HG02884 (cell line): ENCODE data around the gene PAK2.
"Not testable (repeated sequence)": the region's sequence is repeated elsewhere in the genome, so short reads cannot be mapped to it uniquely, and the experiment has no call there.

Experiments
- ATAC-seq: cut with Tn5 transposase; IDR thresholded peaks from one replicate; pipeline ENCODE4 v1.9.1; 2021; ENCODE audit warnings: mild to moderate bottlenecking, moderate library complexity; ENCODE audit not compliant: unreplicated experiment

PAK2 gene

DNA sequence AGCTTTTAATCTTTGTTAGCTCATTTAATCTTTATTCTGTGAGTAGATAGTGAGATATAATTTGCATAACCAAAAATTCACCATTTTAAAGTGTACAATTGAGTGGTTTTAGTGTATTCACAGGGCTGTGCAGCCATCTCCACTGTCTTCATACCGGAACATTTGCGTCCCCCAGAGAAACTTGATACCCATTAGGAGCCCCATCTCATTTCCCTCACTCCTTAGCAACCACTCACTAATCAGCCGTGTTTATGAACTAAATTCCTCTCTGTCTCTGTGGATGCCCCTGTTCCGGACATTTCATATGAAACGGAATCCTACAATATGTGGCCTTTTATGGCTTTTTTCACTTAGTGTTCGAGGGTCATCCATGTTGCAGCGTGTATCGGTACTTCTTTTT, 38.2 kb downstream of the PAK2 start:
- no peak for ATAC-seq

DNA sequence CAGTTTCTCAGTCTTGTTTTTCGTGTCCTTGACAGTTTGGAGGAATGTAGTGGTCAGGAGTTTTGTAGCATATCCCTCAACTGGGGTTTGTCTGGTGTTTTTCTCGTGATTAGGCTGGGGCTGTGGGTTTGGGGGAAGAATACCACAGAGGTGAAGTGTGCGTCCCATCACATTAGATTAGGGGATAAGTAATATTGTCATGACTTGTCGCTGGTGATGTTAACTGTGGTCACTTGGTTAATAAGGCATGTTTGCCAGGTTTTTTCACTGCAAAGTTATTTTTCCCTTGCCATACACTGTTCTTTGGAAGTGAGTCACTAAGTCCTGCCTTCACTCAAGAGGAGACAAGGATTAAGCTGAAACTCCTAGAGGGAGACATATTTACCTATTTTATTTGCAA, 39.1 kb downstream of the PAK2 start:
- ATAC-seq: no peak

DNA sequence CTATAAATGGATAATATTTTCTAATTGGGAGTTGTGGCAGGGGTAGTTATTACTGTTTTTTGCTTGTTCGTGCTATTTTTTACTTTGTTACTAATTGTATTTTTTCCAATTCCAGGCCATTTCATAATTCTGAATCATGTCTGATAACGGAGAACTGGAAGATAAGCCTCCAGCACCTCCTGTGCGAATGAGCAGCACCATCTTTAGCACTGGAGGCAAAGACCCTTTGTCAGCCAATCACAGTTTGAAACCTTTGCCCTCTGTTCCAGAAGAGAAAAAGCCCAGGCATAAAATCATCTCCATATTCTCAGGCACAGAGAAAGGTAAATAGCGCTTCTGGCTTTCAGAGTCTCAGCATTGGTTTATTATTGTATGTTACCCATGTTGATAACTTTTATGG, 42.9 kb downstream of the PAK2 start:
- no peak for ATAC-seq

DNA sequence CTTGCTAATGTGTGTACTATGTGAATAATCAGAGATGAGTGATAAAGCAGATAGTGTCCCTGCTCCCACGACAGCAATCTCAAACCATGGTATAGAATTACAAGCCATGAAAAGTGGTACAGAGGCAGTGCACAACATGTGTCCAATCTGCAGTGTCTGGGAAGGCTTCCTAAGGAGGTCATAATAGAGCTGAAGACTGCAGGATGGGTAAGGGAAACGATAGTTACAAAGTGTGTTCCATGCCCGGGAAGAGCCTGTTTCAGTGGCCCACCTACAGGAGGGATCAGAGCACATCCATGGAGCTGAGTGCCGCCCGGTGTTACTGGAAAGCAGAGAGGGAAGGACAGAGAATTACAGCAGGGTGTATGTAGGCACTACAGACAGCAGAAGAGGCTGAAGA, 48.9 kb downstream of the PAK2 start:
- ATAC-seq: no peak

DNA sequence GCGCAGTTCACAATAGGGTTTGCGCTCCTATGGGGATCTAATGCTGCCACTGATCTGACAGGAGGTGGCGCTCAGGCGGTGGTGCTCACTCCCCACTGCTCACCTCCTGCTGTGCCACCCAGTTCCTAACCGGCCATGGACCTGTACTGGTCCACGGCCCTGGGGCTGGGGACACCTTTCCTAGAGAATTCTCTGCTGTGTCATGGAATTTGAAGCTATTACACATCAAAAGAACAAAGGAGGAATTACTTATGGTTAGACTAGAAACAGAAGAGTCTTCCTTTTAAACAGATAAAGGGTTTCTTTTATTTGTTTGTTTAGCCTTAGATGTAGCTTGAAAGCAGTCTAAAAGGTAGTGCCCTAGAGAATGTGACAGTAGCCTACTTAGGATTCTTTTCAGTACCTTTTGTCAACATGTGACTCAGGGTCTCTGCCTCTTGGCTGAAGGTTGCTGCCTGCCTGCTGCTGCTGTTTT, 50.3 kb downstream of the PAK2 start:
- no peak for ATAC-seq

DNA sequence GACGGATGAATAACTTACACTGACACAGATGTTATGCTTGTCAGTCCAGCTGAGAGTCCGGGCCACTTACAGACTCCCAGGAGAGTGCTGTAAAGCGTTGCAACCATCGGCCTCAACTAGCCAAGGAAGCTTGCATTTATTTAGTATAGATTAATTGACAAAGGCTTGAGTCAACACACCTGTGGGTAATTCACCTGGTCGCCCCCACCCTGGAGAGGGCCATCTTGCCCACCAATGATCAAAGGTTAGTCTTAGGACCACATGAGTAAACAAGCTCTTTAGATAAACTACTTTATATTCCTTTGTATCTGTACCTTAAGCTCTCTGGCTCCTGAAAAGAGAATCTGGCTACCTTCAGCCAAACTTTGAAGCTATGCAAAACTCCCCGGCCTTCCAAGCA, 51.0 kb downstream of the PAK2 start:
- no peak for ATAC-seq

DNA sequence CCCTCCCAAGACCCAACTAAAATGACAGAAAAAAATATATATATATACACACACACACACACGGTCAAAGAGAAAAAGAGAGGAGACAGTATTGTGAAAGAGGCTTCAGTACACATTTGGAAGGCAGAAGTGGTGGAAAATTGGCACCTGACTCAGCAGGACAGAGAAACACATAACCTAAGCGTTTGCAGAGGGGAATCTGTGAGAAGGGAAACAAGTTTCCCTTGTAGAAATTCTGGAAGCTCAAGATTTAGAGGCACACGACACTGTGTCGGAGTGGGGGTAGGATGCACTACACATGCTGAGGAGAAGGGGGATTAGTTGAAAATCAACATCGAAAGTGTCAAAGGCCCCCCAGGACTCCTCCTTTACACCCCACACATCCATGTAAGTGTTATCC, 53.1 kb downstream of the PAK2 start:
- ATAC-seq: no peak

DNA sequence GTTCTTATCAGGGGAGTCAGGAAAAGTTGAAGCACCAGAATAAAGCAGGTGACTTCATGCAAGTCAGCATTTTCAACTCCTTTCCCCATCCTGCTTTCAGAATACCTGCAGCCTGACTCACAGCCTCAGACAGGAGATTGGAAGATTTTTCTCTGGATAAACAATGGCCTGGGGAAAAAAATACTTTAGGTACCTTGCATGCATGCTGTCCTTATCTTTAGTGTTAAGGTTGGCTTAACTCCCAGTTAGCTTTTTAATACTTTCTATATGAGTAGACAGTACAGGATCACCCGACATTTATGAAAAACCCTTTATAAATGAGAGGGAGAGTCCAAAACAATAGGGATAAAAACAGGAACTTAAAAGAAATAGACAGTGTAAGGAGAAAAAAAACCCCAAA, 53.6 kb downstream of the PAK2 start:
- ATAC-seq: no peak

DNA sequence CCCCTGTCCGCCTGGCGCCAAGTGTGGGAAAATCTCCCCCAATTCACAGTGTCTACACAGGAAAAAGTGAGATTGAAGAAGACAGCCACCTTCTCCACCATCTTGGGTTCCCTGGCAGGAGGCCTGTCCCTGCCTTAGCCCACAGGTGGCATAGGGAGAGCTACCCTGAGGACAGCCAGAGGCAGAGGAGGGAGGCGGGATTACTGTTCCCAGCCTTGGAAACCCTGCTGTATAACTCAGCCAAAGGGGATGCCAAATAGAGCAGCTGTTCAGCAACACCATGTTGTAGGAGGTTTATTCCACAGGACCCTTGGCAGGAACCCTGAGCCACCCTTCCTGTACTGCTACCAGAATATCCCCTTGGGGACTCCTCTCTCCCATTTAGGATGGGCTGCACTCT, 54.8 kb downstream of the PAK2 start:
- ATAC-seq: no peak

DNA sequence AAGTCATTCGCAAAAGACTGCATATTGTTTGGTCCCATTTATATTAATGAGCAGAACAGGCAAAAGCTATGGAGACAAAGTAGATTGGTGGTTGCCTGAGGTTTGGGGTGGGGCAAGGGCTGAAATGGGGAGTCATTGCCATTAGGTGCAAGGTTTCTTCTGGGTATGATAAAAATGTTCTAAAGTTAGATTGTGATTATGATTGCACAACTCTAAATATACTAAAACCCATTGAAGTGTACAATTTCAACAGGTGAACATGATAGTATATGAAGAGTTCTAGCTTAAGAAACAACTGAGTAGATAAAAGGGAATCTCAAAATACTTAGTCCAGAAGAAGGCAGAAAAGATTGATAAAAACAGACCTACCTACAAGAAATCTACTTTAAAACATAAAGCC, 56.7 kb downstream of the PAK2 start:
- no peak for ATAC-seq

DNA sequence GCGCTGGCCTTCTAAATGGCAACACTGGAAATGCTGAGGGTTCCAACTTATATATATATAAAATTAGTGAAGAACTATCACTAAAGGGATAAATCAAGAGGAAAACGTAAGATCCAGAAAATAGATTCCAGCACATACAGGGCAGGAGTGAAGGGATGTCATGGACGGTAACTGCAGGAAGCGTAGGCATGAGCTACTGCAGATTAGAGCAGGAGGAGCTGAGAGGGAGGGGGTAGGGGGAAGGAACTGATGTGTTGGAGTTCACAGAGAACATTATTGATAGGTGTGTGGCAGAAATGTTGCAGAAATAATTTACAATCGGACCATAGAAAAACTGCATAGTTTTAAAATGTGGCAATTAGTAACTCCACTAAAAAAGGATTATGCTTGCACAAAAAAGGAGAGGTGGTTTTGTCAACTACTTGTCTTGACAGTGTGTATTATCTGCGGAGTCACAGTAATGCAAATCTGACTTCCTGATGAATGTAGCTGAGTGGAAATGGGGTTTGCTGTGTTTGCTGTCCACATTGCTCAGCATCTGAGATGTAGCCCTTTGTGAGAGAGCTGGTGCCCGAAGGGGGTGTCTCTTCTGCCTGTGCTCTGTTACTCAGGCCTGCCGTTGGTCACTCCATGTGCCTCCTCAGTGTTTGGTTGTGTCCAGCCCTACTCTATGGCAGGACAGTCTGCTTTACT, 61.2 kb downstream of the PAK2 start:
- no peak for ATAC-seq

DNA sequence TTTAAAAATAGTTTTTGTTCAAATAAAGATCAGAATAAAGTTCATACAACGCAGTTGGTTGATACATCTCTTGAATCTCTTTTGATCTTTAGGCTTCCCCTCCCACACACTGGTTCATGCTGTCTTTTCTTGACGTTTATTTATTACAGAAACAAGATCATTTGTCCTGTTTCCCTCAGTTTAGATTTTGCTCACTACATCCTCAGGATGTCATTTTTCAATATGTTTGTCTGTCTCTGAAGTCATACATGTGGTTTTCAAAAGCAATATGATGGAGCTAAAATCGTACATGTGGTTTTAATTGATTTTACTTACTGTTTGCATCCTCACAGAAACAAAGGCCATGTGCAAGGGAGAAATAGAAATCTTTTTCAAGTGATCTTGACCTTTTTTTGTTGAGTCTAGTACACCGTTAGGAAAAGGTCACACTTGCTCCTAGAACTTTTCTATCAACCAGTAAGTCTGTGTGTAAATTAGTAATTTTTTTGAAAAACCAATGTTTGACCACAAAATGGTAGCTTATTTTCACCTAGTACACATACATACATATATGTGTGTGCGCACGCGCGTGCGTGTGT, 64.3 kb downstream of the PAK2 start:
- no peak for ATAC-seq

DNA sequence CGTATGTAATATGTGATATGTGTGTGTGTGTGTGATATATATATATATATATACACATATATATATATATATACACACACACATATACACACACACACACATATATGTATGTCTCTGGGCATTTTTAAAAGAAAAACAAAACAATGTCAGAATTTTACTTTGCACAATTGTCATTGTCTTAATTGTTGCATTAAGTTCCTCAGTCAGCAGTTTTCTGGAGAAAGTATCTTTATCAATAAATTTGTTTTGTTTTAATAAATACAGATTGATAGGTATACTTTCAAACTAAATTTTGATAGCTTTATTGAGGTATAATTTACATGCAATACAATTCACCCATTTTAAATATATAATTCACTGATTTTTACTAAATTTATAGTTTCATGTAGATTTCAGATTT, 65.1 kb downstream of the PAK2 start:
- no peak for ATAC-seq

DNA sequence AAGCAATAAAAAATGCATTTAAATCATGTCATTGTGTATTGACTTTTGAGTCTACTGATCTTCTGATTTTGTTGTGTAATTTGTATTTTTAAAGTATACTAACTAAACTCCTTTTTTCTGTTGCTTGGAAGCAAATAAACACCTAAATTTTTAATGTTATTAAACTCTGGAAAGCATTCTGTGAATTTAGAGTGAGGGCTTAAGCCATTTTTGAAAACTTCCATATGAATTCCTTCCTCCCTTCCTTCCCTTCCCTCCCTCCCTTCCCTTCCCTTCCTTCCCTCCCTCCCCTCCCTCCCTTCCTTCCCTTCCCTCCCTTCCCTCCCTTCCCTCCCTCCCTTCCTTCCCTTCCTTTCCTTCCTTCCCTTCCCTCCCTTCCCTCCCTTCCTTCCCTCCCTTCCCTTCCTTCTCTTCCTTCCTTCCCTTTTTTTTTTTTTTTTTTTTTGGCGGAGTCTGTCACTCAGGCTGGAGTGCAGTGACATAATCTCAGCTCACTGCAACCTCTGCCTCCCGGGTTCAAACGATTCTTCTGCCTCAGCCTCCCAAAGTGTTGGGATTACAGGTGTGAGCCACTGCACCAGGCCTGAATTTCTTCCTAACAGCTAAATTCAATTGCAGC, 71.4 kb downstream of the PAK2 start:
- no peak for ATAC-seq

DNA sequence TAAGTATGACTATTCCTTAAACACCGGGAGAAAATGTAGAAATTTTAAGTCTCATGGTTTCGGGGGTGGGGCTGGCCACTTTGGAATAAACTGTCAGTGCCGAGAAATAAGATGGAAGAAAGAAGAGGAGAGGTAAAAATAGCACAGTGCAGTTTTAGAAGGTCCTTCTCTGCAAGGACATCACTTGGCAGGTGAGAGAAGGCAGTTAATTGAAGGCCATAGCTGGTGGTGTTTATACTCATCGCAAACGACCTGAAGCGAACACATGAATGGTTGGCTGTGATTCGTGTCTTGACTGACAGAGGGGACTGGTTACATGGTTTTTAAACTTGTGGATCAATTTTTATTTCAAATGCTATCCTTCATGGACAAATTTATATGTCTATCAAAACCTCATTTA, 73.2 kb downstream of the PAK2 start:
- no peak for ATAC-seq

DNA sequence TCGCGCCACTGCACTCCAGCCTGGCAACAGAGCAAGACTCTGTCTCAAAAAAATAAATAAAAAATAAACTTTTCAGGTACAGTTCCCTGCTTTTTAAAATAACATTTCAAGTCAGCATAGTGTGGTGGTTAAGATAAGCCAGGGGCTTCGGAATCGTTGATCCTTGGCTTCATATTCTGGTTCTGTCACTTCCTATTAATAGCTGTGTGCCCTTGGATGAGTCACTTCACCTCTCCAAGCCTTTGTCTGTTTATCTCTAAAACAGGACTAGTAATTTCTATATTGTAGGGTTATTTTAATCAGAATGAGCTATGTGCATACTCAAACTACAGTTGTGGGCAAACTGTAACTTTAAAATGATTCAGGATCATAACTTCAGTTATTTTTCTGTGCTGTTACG, 74.2 kb downstream of the PAK2 start:
- no peak for ATAC-seq

DNA sequence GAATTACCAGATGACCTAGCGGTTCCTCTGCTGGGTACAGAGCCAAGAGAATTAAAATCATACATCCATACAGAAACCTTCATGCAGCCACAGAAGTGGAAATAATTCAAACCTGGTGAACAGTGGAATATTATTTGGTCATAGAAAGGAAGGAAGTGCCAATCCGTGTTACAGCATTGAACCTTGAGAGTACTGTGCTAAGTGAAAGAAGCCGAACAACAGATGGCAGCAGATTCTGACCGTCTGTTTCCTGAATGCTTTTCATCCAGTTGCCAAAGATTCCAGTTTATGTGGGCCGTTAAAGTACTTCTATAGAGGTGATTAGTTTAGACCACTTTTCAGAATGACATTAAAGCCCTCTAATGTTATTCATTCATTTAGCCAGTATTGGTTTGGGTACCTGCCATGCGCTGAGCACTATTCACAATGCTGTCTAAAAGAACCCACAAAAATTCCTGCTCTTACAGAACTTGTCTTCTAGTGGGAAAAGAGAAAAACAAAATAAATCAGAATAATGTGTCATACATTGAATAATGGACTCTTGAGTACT, 82.2 kb downstream of the PAK2 start:
- no peak for ATAC-seq

DNA sequence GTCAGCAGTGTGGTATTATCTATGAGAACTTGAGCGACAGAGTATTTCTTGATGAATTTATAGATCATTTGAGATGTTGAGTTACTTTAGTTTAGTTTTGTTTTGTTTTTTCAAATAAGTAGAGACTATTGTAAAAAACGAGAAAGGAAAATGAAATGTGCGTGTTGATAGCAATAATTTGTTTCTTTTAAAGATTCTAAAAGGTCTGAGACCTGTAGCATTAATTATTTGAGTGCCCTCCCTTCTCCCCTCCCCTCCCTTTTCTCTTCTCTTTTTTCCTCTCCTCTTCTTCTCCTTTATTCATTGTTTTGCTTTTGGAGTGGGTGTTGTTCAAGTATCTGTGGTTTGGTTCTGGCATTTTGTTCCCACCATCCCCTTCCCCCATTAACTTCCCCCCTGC, 90.0 kb downstream of the PAK2 start:
- not testable (repeated sequence) for ATAC-seq

DNA sequence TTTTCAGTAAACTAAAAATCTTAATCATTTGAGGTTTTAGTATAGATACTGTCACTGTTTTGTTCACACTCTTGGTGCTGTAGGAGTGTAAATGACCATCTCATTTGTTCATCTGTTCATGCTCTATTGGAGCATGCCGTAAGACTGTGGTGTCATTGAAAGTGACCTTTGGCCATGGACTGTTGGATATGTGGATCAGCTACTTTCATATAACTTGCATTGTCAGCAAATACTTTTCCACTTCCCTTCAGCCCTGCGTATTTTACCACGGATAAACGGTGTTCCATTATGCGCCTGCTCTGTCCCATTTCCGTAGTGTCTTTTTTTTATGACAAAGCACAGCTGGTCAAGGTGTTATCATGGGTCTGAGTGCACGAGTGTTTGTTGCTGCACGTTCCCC, 95.4 kb downstream of the PAK2 start:
- ATAC-seq: no peak

DNA sequence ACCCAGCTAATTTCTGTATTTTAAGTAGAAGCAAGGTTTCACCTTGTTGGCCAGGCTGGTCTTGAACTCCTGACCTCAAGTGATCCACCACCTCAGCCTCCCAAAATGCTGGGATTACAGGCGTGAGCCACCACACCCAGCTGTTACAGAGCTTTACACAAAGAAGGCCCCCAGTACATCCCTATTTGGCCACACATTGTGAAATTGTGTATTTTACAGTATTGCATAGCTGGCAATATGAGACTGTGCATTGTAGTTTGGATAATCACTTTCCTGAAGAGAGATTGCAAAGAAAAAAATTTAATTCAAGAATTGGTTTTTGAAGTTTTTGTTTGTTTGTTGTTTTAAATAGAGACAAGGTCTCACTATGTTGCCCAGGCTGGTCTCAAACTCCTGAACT, 97.0 kb downstream of the PAK2 start:
- not testable (repeated sequence) for ATAC-seq

DNA sequence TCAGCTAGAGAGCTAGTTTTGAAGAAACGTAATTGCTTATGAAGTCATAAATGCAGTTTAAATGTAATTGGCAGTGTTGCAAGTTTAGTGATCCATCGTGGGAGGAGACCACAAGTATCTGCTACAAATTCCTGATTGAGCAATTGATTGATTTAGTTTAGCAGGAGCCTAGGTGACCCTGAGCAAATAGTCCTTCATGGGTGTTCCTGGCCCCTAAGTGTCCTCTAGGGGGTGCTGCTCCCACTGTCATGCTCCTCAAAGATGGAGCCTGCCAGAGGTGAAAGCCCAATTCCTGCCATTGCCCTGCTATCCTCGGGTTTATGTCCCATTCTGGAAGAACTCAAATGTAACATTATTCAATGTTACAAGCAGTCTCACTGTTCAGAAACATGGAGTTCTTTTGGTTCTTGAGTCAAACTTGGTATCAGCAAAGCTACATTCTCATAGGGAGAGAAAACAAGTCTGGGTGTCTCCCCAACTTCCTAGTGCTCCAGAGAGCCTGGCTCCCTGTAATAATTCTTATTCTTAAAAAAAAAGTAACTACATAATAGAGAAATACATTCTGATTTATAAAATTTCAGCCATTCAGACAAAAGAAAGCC, 98.3 kb downstream of the PAK2 start:
- no peak for ATAC-seq

DNA sequence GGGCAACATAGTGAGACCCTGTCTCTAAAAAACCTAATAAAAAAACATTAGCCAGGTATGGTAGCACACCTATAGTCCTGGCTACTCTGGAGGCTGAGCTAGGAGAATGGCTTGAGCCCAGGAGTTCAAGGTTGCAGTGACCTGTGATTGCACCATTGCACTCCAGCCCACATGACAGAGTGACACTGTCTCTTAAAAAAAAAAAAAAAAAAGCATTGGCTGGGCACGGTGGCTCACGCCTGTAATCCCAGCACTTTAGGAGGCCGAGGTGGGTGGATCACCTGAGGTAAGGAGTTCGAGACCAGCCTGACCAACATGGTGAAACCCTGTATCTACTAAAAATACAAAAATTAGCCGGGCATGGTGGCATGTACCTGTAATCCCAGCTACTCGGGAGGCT, 99.7 kb downstream of the PAK2 start:
- not testable (repeated sequence) for ATAC-seq
